ENCODE results near the gene ARFGEF3.

Gene ARFGEF3

GRCh38 chr6:138296381-138296780 lies 134.6 kb downstream of the ARFGEF3 start:
- no peak overlapping the region for H3K4me3 ChIP-seq (ENCODE audit: insufficient read depth, low read depth, low read length, poor library complexity, severe bottlenecking)
- no peaks in the 10 kb centered on the region for H3K9me3 ChIP-seq (ENCODE audit: control insufficient read depth, low read length)
- no peaks in the 10 kb centered on the region for H3K4me1 ChIP-seq (ENCODE audit: control insufficient read depth, insufficient read depth, low read length, poor library complexity, severe bottlenecking)
- H3K27me3 ChIP-seq (replicated peaks; ENCODE audit: control insufficient read depth, insufficient read depth, low read length, poor library complexity, severe bottlenecking) = peaks cover 5% of the 10 kb centered on the region
- no peak overlapping the region for H3K27ac ChIP-seq (ENCODE audit: insufficient read depth, low read length, poor library complexity, severe bottlenecking)
- no peak for DNase-seq
- H3K36me3 ChIP-seq (ENCODE audit: control insufficient read depth, insufficient read depth, low read length) = no peaks in the 10 kb centered on the region

- Histone ChIP-seq H3K9me3 (ENCODE audit: control insufficient read depth, low read length) (no peaks in the 10 kb centered on the region), H3K4me1 (ENCODE audit: control insufficient read depth, insufficient read depth, low read length, poor library complexity, severe bottlenecking) (no peaks in the 10 kb centered on the region), H3K4me3 (ENCODE audit: insufficient read depth, low read depth, low read length, poor library complexity, severe bottlenecking) (no peak overlapping the region), H3K27ac (ENCODE audit: insufficient read depth, low read length, poor library complexity, severe bottlenecking) (no peak overlapping the region), H3K36me3 (ENCODE audit: control insufficient read depth, insufficient read depth, low read length) (no peaks in the 10 kb centered on the region), H3K27me3 (replicated peaks; ENCODE audit: control insufficient read depth, insufficient read depth, low read length, poor library complexity, severe bottlenecking) (peaks cover 5% of the 10 kb centered on the region)
- DNase-seq = no peak
Observed at GRCh38 chr6:138296786-138297185, 135.0 kb downstream of the ARFGEF3 start.

GRCh38 chr6:138297761-138298298 lies 136.1 kb downstream of the ARFGEF3 start:
- no peaks in the 10 kb centered on the region for H3K36me3 ChIP-seq (ENCODE audit: control insufficient read depth, insufficient read depth, low read length)
- no peak for DNase-seq
- H3K27ac ChIP-seq (ENCODE audit: insufficient read depth, low read length, poor library complexity, severe bottlenecking) = no peak overlapping the region

GRCh38 chr6:138300469-138300868 lies 138.7 kb downstream of the ARFGEF3 start:
- Histone ChIP-seq H3K9me3 (ENCODE audit: control insufficient read depth, low read length) (no peaks in the 10 kb centered on the region), H3K4me3 (ENCODE audit: insufficient read depth, low read depth, low read length, poor library complexity, severe bottlenecking) (no peak overlapping the region), H3K27ac (ENCODE audit: insufficient read depth, low read length, poor library complexity, severe bottlenecking) (no peak overlapping the region), H3K36me3 (ENCODE audit: control insufficient read depth, insufficient read depth, low read length) (no peaks in the 10 kb centered on the region), H3K4me1 (ENCODE audit: control insufficient read depth, insufficient read depth, low read length, poor library complexity, severe bottlenecking) (no peaks in the 10 kb centered on the region), H3K27me3 (replicated peaks; ENCODE audit: control insufficient read depth, insufficient read depth, low read length, poor library complexity, severe bottlenecking) (peaks cover 5% of the 10 kb centered on the region)
- no peak for DNase-seq

More at GRCh38 chr6:138297761-138298298, 136.1 kb downstream of the ARFGEF3 start:
- Histone ChIP-seq H3K9me3 (ENCODE audit: control insufficient read depth, low read length) (no peaks in the 10 kb centered on the region), H3K27me3 (replicated peaks; ENCODE audit: control insufficient read depth, insufficient read depth, low read length, poor library complexity, severe bottlenecking) (peaks cover 5% of the 10 kb centered on the region), H3K4me1 (ENCODE audit: control insufficient read depth, insufficient read depth, low read length, poor library complexity, severe bottlenecking) (no peaks in the 10 kb centered on the region), H3K4me3 (ENCODE audit: insufficient read depth, low read depth, low read length, poor library complexity, severe bottlenecking) (no peak overlapping the region)

GRCh38 chr6:138302554-138302953 lies 140.8 kb downstream of the ARFGEF3 start:
- Histone ChIP-seq H3K9me3 (ENCODE audit: control insufficient read depth, low read length) (no peaks in the 10 kb centered on the region), H3K27me3 (replicated peaks; ENCODE audit: control insufficient read depth, insufficient read depth, low read length, poor library complexity, severe bottlenecking) (peaks cover 5% of the 10 kb centered on the region), H3K27ac (ENCODE audit: insufficient read depth, low read length, poor library complexity, severe bottlenecking) (no peak overlapping the region), H3K4me3 (ENCODE audit: insufficient read depth, low read depth, low read length, poor library complexity, severe bottlenecking) (no peak overlapping the region), H3K4me1 (ENCODE audit: control insufficient read depth, insufficient read depth, low read length, poor library complexity, severe bottlenecking) (no peaks in the 10 kb centered on the region), H3K36me3 (ENCODE audit: control insufficient read depth, insufficient read depth, low read length) (no peaks in the 10 kb centered on the region)
- DNase-seq = no peak

GRCh38 chr6:138307352-138307751 lies 145.6 kb downstream of the ARFGEF3 start:
- DNase-seq = no peak
- Histone ChIP-seq H3K36me3 (ENCODE audit: control insufficient read depth, insufficient read depth, low read length) (no peaks in the 10 kb centered on the region), H3K27me3 (replicated peaks; ENCODE audit: control insufficient read depth, insufficient read depth, low read length, poor library complexity, severe bottlenecking) (no peaks in the 10 kb centered on the region), H3K9me3 (ENCODE audit: control insufficient read depth, low read length) (no peaks in the 10 kb centered on the region), H3K4me3 (ENCODE audit: insufficient read depth, low read depth, low read length, poor library complexity, severe bottlenecking) (no peak overlapping the region), H3K4me1 (ENCODE audit: control insufficient read depth, insufficient read depth, low read length, poor library complexity, severe bottlenecking) (no peaks in the 10 kb centered on the region), H3K27ac (ENCODE audit: insufficient read depth, low read length, poor library complexity, severe bottlenecking) (no peak overlapping the region)

GRCh38 chr6:138307816-138308730 lies 146.3 kb downstream of the ARFGEF3 start:
- H3K27me3 ChIP-seq (replicated peaks; ENCODE audit: control insufficient read depth, insufficient read depth, low read length, poor library complexity, severe bottlenecking) = no peaks in the 10 kb centered on the region
- H3K9me3 ChIP-seq (ENCODE audit: control insufficient read depth, low read length) = no peaks in the 10 kb centered on the region
- no peak overlapping the region for H3K27ac ChIP-seq (ENCODE audit: insufficient read depth, low read length, poor library complexity, severe bottlenecking)
- no peak overlapping the region for H3K4me3 ChIP-seq (ENCODE audit: insufficient read depth, low read depth, low read length, poor library complexity, severe bottlenecking)
- no peaks in the 10 kb centered on the region for H3K4me1 ChIP-seq (ENCODE audit: control insufficient read depth, insufficient read depth, low read length, poor library complexity, severe bottlenecking)
- no peaks in the 10 kb centered on the region for H3K36me3 ChIP-seq (ENCODE audit: control insufficient read depth, insufficient read depth, low read length)
- DNase-seq = no peak

- no peak for DNase-seq
- Histone ChIP-seq H3K4me3 (ENCODE audit: insufficient read depth, low read depth, low read length, poor library complexity, severe bottlenecking) (no peak overlapping the region), H3K27ac (ENCODE audit: insufficient read depth, low read length, poor library complexity, severe bottlenecking) (no peak overlapping the region), H3K9me3 (ENCODE audit: control insufficient read depth, low read length) (no peaks in the 10 kb centered on the region), H3K27me3 (replicated peaks; ENCODE audit: control insufficient read depth, insufficient read depth, low read length, poor library complexity, severe bottlenecking) (no peaks in the 10 kb centered on the region), H3K4me1 (ENCODE audit: control insufficient read depth, insufficient read depth, low read length, poor library complexity, severe bottlenecking) (no peaks in the 10 kb centered on the region), H3K36me3 (ENCODE audit: control insufficient read depth, insufficient read depth, low read length) (no peaks in the 10 kb centered on the region)
Observed at GRCh38 chr6:138308731-138309110, 147.0 kb downstream of the ARFGEF3 start.

- Histone ChIP-seq H3K36me3 (ENCODE audit: control insufficient read depth, insufficient read depth, low read length) (no peaks in the 10 kb centered on the region), H3K4me3 (ENCODE audit: insufficient read depth, low read depth, low read length, poor library complexity, severe bottlenecking) (no peak overlapping the region), H3K9me3 (ENCODE audit: control insufficient read depth, low read length) (no peaks in the 10 kb centered on the region), H3K4me1 (ENCODE audit: control insufficient read depth, insufficient read depth, low read length, poor library complexity, severe bottlenecking) (no peaks in the 10 kb centered on the region), H3K27ac (ENCODE audit: insufficient read depth, low read length, poor library complexity, severe bottlenecking) (no peak overlapping the region), H3K27me3 (replicated peaks; ENCODE audit: control insufficient read depth, insufficient read depth, low read length, poor library complexity, severe bottlenecking) (no peaks in the 10 kb centered on the region)
- DNase-seq = no peak
Observed at GRCh38 chr6:138309695-138310094, 148.0 kb downstream of the ARFGEF3 start.

GRCh38 chr6:138310294-138310693 lies 148.6 kb downstream of the ARFGEF3 start:
- Histone ChIP-seq H3K27ac (ENCODE audit: insufficient read depth, low read length, poor library complexity, severe bottlenecking) (no peak overlapping the region), H3K27me3 (replicated peaks; ENCODE audit: control insufficient read depth, insufficient read depth, low read length, poor library complexity, severe bottlenecking) (no peaks in the 10 kb centered on the region), H3K4me1 (ENCODE audit: control insufficient read depth, insufficient read depth, low read length, poor library complexity, severe bottlenecking) (no peaks in the 10 kb centered on the region), H3K4me3 (ENCODE audit: insufficient read depth, low read depth, low read length, poor library complexity, severe bottlenecking) (no peak overlapping the region), H3K9me3 (ENCODE audit: control insufficient read depth, low read length) (no peaks in the 10 kb centered on the region), H3K36me3 (ENCODE audit: control insufficient read depth, insufficient read depth, low read length) (no peaks in the 10 kb centered on the region)
- DNase-seq = no peak
